A673 (cell line): ENCODE results near the gene NACC2. TPM values are rescaled to one million over a fixed set of nuclear protein-coding genes. Genes with fewer than 3 reads are reported as not detected.

Experiments used
- BruUV-seq: library from RNA; stranded (reverse); fragments of 400-500 nt; replicated peaks from 2 replicates; lab custom pipeline; 2021; lab: Mats Ljungman, UMichigan
- CTCF ChIA-PET: fragments of 300-600 bp; sonication (Branson Sonifier 250); formaldehyde crosslinking; loops from one replicate; lab custom pipeline; 2022; ENCODE audit warnings: antibody characterized with exemption; lab: Charles Lee
- POLR2A ChIA-PET: fragments of 300-600 bp; sonication (Branson Sonifier 250); formaldehyde crosslinking; loops from one replicate; lab custom pipeline; 2022; ENCODE audit warnings: antibody characterized with exemption; ENCODE audit not compliant: low non-redundant PET; lab: Charles Lee
- DNase-seq: peaks from one replicate; pipeline ENCODE4 v3.0.0-alpha.2; 2015; ENCODE audit warnings: low spot score
- H3K27ac ChIP-seq: fragments of 200-600 bp; sonication (generic); 2 replicates; pipeline ENCODE4 v1.5.1; 2016; ENCODE audit warnings: mixed run types, low read depth, mild to moderate bottlenecking, mixed read lengths, antibody characterized with exemption, low read length; ENCODE audit not compliant: poor library complexity, severe bottlenecking
- H3K27me3 ChIP-seq: fragments of 200-600 bp; sonication (generic); replicated peaks from 2 replicates; pipeline ENCODE4 v1.6.1; 2017; ENCODE audit warnings: mixed run types, low read depth, mild to moderate bottlenecking, mixed read lengths, antibody characterized with exemption, low read length; ENCODE audit not compliant: insufficient read depth, poor library complexity
- H3K36me3 ChIP-seq: fragments of 200-600 bp; sonication (generic); 2 replicates; pipeline ENCODE4 v1.6.1; 2016; ENCODE audit warnings: mixed run types, mild to moderate bottlenecking, mixed read lengths, antibody characterized with exemption, low read length; ENCODE audit not compliant: insufficient read depth, poor library complexity, severe bottlenecking
- H3K4me1 ChIP-seq: fragments of 200-600 bp; sonication (generic); 2 replicates; pipeline ENCODE4 v1.6.1; 2017; ENCODE audit warnings: mixed run types, mild to moderate bottlenecking, mixed read lengths, antibody characterized with exemption, low read length; ENCODE audit not compliant: insufficient read depth, poor library complexity, severe bottlenecking
- H3K4me3 ChIP-seq: fragments of 200-600 bp; sonication (generic); 2 replicates; pipeline ENCODE4 v1.5.1; 2016; ENCODE audit warnings: low read depth, mixed run types, mild to moderate bottlenecking, mixed read lengths, low read length; ENCODE audit not compliant: poor library complexity, severe bottlenecking
- H3K9me3 ChIP-seq: fragments of 200-600 bp; sonication (generic); 2 replicates; pipeline ENCODE4 v1.6.1; 2016; ENCODE audit warnings: mixed run types, low read depth, mild to moderate bottlenecking, mixed read lengths, antibody characterized with exemption, low read length; ENCODE audit not compliant: poor library complexity, severe bottlenecking
- CTCF ChIP-seq: fragments of 300-800, 200-600 bp; sonication (generic); conservative IDR thresholded peaks from 2 replicates; pipeline ENCODE4 v1.5.1; 2017; ENCODE audit warnings: low read depth, mild to moderate bottlenecking, antibody characterized with exemption, low read length, moderate library complexity, mixed read lengths
- EZH2 ChIP-seq: fragments of 200-600 bp; sonication (generic); IDR thresholded peaks from 2 replicates; pipeline ENCODE4 v1.6.1; 2017; ENCODE audit warnings: borderline replicate concordance, low read depth, mild to moderate bottlenecking, mixed read lengths, antibody characterized with exemption, low read length; ENCODE audit not compliant: poor library complexity, severe bottlenecking
- intact Hi-C: fragments of 100-400 bp; cut with micrococcal nuclease; formaldehyde crosslinking; loops from one replicate; pipeline ENCODE4 v1.10.0; 2022; ENCODE audit not compliant: unreplicated experiment
- total RNA-seq: library from RNA; stranded (reverse); gene quantifications from 2 replicates; pipeline ENCODE4 v1.2.3, GENCODE V29; 2021

Gene NACC2
- total RNA-seq, 1 experiment from 2014 or later = 19.5 TPM

DNA sequence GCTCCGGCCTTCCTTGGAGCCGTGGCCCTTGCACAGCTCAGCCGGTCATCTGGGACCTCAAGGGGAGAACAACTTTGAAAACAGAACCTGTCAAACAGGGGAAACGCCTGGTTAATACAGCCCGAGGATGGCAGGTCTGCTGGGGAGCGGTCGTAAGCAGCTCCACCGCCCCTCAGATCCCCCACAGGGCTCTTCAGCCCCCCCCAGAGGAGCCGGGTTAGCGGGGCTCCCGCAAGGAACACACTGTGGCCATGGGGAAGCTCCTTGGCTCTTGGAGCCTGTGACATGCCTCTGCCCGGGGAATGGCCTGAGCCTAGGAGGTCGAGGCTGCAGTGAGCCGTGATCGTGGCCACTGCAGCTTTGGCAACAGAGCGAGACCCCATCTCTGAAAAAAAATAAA lies 16.8 kb upstream of the NACC2 start:
- intact Hi-C loops = no loop called here
- no peak for DNase-seq
- H3K9me3 ChIP-seq = no peaks in the 10 kb centered on the region

GRCh38 chr9:136111190-136111589 lies 16.1 kb upstream of the NACC2 start:
- POLR2A ChIA-PET = no interaction called here
- peak overlapping the region; percentile 92 for H3K27ac ChIP-seq
- no peak overlapping the region for H3K4me3 ChIP-seq
- no peaks in the 10 kb centered on the region for H3K27me3 ChIP-seq
- TF ChIP-seq EZH2 (no peak), CTCF (no peak)
- CTCF ChIA-PET = no interaction called here
- H3K9me3 ChIP-seq = no peaks in the 10 kb centered on the region
- intact Hi-C loops = no loop called here
- peaks cover 19% of the 10 kb centered on the region for H3K36me3 ChIP-seq
- H3K4me1 ChIP-seq = peaks cover 49% of the 10 kb centered on the region
- no TSS peak for BruUV-seq
- no peak for DNase-seq

More for the DNA sequence above, 16.8 kb upstream of the NACC2 start:
- Histone ChIP-seq H3K36me3 (peaks cover 26% of the 10 kb centered on the region), H3K4me1 (peaks cover 46% of the 10 kb centered on the region), H3K4me3 (no peak overlapping the region), H3K27me3 (no peaks in the 10 kb centered on the region), H3K27ac (peak overlapping the region; percentile 92)
- BruUV-seq = no TSS peak
- no peak for TF ChIP-seq CTCF
- no peak for TF ChIP-seq EZH2
- ChIA-PET CTCF (no interaction called here), POLR2A (no interaction called here)

DNA sequence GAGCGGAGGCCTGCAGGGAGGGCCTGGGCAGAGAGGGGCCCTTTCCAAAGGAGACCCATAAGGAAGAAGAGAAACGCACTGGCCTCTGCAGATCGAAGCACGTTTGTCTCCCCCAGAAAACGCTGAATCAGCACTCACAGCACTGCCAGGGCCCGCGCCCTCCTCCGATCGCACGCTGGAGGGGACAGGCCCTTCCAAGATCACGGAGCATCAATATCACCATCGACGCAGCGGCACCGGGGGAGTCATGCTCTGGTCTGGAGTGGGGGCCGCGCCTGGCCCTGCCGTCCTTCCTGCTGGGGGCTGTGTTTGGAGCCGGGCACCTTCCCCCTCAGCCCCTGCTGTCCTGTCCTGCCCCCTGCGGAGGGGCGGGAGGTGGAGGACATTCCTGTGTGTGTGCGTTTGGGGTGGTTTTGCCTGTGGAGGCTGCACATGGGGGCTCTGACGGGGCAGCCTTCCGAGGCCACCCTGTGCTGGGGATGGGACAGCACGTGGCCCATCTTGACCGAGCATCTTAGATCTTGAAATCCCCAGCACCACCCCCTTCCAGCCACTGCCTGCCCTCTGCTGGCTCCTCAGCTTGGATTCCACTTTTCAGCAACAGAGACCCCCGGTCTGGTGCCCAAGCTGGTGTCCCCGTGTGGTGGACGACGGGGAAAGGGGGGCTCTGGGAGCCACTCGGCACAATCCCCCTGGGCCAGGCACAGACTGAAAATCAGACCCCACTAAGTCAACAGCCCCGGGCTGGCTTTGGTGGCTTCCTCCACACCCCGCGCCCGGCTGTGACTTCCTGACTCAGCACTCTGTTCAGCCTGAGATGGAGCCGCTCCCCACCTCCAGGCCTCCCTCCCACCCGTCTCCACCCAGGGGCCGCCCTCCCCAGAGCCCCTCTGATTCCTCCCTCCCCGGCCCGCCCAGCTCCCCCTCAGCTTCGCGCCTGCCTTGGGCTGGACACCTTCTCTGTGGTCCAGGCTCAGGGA lies 15.3 kb upstream of the NACC2 start:
- BruUV-seq = no TSS peak
- Histone ChIP-seq H3K36me3 (peaks cover 11% of the 10 kb centered on the region), H3K4me3 (peak overlapping the region; percentile 43)

More for the DNA sequence above, 15.3 kb upstream of the NACC2 start:
- no peak for DNase-seq
- POLR2A ChIA-PET = no interaction called here
- peak overlapping the region; percentile 92 for H3K27ac ChIP-seq
- CTCF ChIA-PET = interaction anchor here (0.6 to 1.2 kb wide), 4 partner anchors 14 to 141 kb away, joined by 3 to 7 read pairs (median 4); no protein-coding TSS in a partner anchor
- intact Hi-C loops = no loop called here
- no peaks in the 10 kb centered on the region for H3K27me3 ChIP-seq
- no peaks in the 10 kb centered on the region for H3K9me3 ChIP-seq
- TF ChIP-seq EZH2 = no peak
- TF ChIP-seq CTCF = 0 out of 2 replicates have a peak, but pooled peaks have one; percentile 16
- peaks cover 57% of the 10 kb centered on the region for H3K4me1 ChIP-seq
